Epithelial cell of esophagus (primary cell): Measurements from ENCODE around the gene TTC36.
A peak's percentile ranks its signal among the peaks of the same experiment; 100 is the strongest.

Experiments
- DNase-seq: peaks from one replicate; pipeline ENCODE4 v3.0.0; 2010; ENCODE audit warnings: low read depth
- H3K4me3 ChIP-seq: 2 replicates; pipeline ENCODE4 v1.5.1; 2011; ENCODE audit warnings: mild to moderate bottlenecking, low read length, control low read depth
- TF ChIP-seq, protein P1 (sequence below): IDR thresholded peaks from 2 replicates; pipeline ENCODE4 v1.5.1; 2011; ENCODE audit warnings: low read depth, mild to moderate bottlenecking, low read length, control low read depth, inconsistent platforms; ENCODE audit not compliant: insufficient read depth; ENCODE audit errors: missing control alignments

The TTC36 gene

DNA sequence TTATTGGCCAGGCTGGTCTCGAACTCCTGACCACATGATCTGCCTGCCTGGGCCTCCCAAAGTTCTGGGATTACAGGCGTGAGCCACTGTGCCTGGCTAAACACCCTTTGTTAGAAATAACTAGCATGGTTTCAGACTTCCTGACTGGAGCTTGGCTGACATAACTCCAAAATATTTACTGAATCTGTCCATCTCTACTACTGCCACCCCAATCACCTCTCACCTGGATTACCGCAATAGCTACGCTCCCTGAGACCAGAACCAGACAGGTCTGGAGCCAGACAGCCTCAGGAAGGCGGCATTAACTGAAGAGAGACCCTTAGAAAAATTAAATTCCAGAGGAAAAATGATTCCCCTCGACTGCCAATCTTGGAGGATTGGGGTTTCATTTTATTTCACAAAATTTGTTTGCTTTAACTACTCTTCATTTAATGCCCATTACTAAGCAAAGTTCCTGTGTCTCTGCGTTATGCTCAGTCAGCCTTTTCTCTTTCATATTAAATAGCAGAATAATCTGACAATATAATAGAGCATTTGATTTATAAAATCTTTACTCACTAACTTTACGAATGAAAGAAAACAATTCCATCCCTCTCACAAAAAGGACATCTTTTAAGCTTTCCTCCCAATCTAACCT lies 16.9 kb downstream of the TTC36 start:
- no peak for DNase-seq
- no peak overlapping the region for H3K4me3 ChIP-seq
- TF ChIP-seq, protein P1, sequence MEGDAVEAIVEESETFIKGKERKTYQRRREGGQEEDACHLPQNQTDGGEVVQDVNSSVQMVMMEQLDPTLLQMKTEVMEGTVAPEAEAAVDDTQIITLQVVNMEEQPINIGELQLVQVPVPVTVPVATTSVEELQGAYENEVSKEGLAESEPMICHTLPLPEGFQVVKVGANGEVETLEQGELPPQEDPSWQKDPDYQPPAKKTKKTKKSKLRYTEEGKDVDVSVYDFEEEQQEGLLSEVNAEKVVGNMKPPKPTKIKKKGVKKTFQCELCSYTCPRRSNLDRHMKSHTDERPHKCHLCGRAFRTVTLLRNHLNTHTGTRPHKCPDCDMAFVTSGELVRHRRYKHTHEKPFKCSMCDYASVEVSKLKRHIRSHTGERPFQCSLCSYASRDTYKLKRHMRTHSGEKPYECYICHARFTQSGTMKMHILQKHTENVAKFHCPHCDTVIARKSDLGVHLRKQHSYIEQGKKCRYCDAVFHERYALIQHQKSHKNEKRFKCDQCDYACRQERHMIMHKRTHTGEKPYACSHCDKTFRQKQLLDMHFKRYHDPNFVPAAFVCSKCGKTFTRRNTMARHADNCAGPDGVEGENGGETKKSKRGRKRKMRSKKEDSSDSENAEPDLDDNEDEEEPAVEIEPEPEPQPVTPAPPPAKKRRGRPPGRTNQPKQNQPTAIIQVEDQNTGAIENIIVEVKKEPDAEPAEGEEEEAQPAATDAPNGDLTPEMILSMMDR = no peak

DNA sequence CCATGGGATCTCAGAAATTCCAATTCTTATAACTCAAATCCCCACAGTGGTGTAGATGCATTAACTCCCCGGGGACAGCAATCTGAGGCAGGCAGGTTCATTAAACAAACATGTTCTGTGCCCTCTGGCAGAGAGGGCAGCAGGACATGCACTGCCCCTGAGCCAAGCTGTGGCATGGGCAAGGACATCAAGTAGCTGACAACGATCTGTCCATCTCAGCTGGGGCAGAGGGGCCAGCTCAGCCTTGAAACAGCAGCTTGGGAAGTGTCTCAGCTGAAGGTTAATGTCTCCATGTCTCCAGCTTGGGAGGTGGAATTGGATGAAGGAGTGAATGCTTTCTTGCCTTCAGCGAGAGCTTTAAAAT lies 17.4 kb downstream of the TTC36 start:
- DNase-seq = no peak
- TF ChIP-seq, protein P1 = no peak
- no peak overlapping the region for H3K4me3 ChIP-seq

DNA sequence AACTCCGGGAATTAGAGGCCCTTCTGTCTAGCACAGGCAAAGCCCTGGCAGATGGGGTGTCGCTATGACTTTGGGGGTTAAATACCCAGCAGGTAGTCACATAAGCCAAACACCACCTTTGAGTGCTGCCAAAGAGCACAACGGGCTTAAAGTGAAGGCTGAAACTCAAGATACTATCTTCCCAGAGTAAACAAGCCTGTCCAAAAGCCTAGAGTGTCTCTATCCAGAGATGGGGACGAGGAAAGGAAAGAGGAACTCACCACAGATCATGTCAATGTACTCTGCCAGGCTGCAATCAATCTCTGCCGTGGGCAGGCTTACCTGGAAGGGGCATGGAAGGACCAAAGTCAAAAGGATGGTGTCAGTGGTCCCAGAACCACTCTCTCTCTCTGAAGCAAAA lies 18.3 kb downstream of the TTC36 start:
- TF ChIP-seq, protein P1 = no peak
- DNase-seq = no peak

DNA sequence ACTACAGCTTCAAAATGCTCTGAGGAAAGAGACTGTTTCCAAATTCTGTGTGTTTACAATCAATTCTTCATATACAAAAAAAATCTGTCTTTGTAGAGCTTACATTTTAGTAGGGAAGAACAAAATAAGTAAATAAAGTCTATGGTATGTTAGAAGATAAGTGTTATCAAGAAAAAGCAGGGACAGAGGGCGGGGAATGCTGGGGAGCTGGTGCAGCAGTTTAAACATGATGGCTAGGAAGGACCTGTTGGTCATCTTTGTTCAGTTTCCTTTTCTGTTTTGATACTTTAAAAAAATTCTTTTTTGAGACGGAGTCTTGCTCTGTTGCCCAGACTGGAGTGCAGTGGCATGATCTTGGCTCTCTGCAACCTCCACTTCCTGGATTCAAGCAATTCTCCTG lies 19.9 kb downstream of the TTC36 start:
- TF ChIP-seq, protein P1 = no peak
- no peak overlapping the region for H3K4me3 ChIP-seq
- no peak for DNase-seq

More for the DNA sequence above, 18.3 kb downstream of the TTC36 start:
- H3K4me3 ChIP-seq = no peak overlapping the region

DNA sequence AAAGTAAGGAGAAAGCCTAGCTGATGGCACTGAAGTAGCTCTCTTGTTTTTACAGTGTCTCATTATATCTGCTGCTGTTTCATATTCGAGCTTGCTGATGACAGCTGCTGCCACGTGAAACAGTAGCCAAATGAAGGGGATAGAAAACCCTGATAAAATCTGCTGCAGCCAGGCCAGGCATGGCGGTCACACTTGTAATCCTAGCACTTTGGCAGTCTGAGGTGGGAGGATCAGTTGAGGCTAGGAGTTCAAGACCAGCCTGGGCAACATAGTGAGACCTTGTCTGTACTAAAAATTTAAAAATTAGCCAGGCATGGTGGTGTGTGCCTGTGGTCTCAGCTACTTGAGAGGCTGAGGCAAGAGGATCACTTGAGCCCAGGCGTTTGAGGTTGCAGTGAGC lies 25.1 kb downstream of the TTC36 start:
- H3K4me3 ChIP-seq = no peak overlapping the region
- DNase-seq = no peak
- TF ChIP-seq, protein P1 = no peak

DNA sequence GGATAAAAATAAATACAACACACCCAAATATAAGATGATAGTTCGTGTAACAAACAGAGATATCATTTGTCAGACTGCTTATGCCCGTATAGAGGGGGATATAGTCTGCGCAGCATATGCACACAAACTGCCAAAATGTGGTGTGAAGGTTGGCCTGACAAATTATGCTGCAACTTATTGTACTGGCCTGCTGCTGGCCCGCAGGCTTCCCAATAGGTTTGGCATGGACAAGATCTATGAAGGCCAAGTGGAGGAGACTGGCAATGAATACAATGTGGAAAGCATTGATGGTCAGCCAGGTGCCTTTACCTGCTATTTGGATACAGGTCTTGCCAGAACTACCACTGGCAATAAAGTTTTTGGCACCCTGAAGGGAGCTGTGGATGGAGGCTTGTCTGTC lies 33.5 kb downstream of the TTC36 start:
- no peak for DNase-seq
- TF ChIP-seq, protein P1 = no peak
- H3K4me3 ChIP-seq = no peak overlapping the region

DNA sequence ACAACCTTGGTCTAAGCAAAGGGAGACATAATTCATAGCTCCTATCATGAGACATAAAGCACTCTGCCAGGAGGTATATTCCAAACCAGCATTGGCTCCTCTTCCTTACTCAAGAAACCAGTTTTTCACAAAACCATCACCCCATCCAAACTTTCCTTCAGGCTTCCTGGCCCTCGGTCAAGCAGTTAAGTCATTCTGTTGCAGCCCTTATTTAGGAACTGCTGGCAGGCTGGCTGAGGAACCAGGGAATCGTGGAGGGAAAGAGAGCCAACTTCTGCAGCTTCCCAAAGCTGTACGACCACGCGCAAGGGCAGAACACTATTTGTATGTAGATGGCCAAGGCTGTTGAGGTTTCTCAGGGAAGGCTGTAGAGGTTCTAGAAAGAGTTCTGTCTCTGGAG lies 37.8 kb downstream of the TTC36 start:
- DNase-seq = peak; percentile 14
- TF ChIP-seq, protein P1 = no peak
- peak overlapping the region; percentile 83 for H3K4me3 ChIP-seq
